ENCODE results near the gene ODAD2.
"Not testable (repeated sequence)": the region's sequence is repeated elsewhere in the genome, so short reads cannot be mapped to it uniquely, and the experiment has no call there.

- TF ChIP-seq CTCF, EP300 (IDR thresholded peaks at IDR 0.05): not testable (repeated sequence)
Measured at GRCh38 chr10:27958383-27958782, 40.5 kb downstream of the ODAD2 start.
